K562 (cell line): ENCODE data around the gene COL5A1. TPM values are rescaled to one million over a fixed set of nuclear protein-coding genes. Genes with fewer than 3 reads are reported as not detected.

Source experiments
- ATAC-seq: fragments of 200-7000 bp; cut with Tn5 transposase; 3 replicates; pipeline ENCODE4 v1.9.1; 2020; ENCODE audit warnings: moderate library complexity
- BruUV-seq: library from RNA; stranded (reverse); fragments of 400-500 nt; replicated peaks from 2 replicates; lab custom pipeline; 2021; lab: Mats Ljungman, UMichigan
- CTCF ChIA-PET: fragments of 300-600 bp; formaldehyde crosslinking; extraction: SDS; loops from one replicate; lab custom pipeline; 2021; ENCODE audit warnings: low intra/inter-chr PET ratio; lab: Yijun Ruan, JAX
- POLR2A ChIA-PET: fragments of 300-600, 350-650 bp; sonication (Branson Sonifier 250); formaldehyde crosslinking; extraction: SDS; loops from one replicate; lab custom pipeline; 2021; ENCODE audit warnings: antibody characterized with exemption, inconsistent platforms; lab: Yijun Ruan, JAX
- DNase-seq, 4 experiments: peaks; one replicate each; pipeline versions ENCODE4 v3.0.0 to v3.0.0-alpha.2; 2011 to 2018; ENCODE audit warnings: low spot score in 3 of 4, mixed read lengths in 3 of 4; ENCODE audit errors: extremely low read depth in 1 of 4
- FAIRE-seq: peaks from 2 replicates; lab custom pipeline; 2011; peaks lifted over from hg19 to GRCh38; lab: Jason Lieb, UNC
- H2AFZ ChIP-seq: 2 replicates; pipeline ENCODE4 v1.6.0; 2011; ENCODE audit warnings: low read depth, low read length, control low read depth, inconsistent platforms
- H3K27ac ChIP-seq: fragments of 200-600 bp; 3 replicates; pipeline ENCODE4 v1.8.0; 2011; ENCODE audit warnings: low read depth, mild to moderate bottlenecking, control low read depth, inconsistent platforms, low read length, moderate library complexity, mixed read lengths; ENCODE audit errors: extremely low read depth
- H3K27me3 ChIP-seq, 2 experiments: fragments of 300-600 bp in 1 of 2; 2 replicates in 1 of 2; 3 replicates in 1 of 2; pipeline versions ENCODE4 v1.6.0 to v1.8.0; 2011; ENCODE audit warnings: inconsistent platforms in 2 of 2, low read length in 2 of 2, mild to moderate bottlenecking in 1 of 2, mixed read lengths in 1 of 2, moderate library complexity in 1 of 2; ENCODE audit not compliant: control insufficient read depth in 2 of 2, insufficient read depth in 2 of 2
- H3K36me3 ChIP-seq: fragments of 300-600 bp; 3 replicates; pipeline ENCODE4 v1.8.0; 2011; ENCODE audit warnings: mild to moderate bottlenecking, low read length, inconsistent platforms; ENCODE audit not compliant: control insufficient read depth, insufficient read depth
- H3K4me1 ChIP-seq, 2 experiments: fragments of 200-600 bp in 1 of 2; replicated peaks in 1 of 2; 2 replicates in 1 of 2; 3 replicates in 1 of 2; pipeline versions ENCODE4 v1.5.1 to v1.8.0; 2011; ENCODE audit warnings: inconsistent platforms in 2 of 2, low read length in 2 of 2, mild to moderate bottlenecking in 1 of 2, mixed read lengths in 1 of 2, moderate library complexity in 1 of 2; ENCODE audit not compliant: control insufficient read depth in 2 of 2, insufficient read depth in 2 of 2
- H3K4me2 ChIP-seq: 2 replicates; pipeline ENCODE4 v1.6.1; 2011; ENCODE audit warnings: low read length, control low read depth, inconsistent platforms, mixed read lengths; ENCODE audit not compliant: insufficient read depth
- H3K4me3 ChIP-seq: fragments of 200-600 bp; sonication (generic), shearing (Covaris generic); 2 replicates; pipeline ENCODE4 v1.5.1; 2016; ENCODE audit warnings: control low read depth, inconsistent platforms
- H3K79me2 ChIP-seq: fragments of 200-600 bp; 3 replicates; pipeline ENCODE4 v1.8.0; 2011; ENCODE audit warnings: low read length, inconsistent platforms; ENCODE audit not compliant: control insufficient read depth, insufficient read depth
- H3K9ac ChIP-seq, 2 experiments: 2 replicates each; pipeline versions ENCODE4 v1.6.0 to v1.6.1; 2011; ENCODE audit warnings: low read depth in 2 of 2, low read length in 2 of 2, control low read depth in 1 of 2, inconsistent platforms in 1 of 2, mild to moderate bottlenecking in 1 of 2, mixed read lengths in 1 of 2; ENCODE audit not compliant: insufficient read depth in 1 of 2
- H3K9me1 ChIP-seq: one replicate; pipeline ENCODE4 v1.6.0; 2011; ENCODE audit warnings: inconsistent platforms, mild to moderate bottlenecking, low read length, moderate library complexity; ENCODE audit not compliant: control insufficient read depth, insufficient read depth
- H3K9me3 ChIP-seq: replicated peaks from 2 replicates; pipeline ENCODE4 v1.5.1; 2011; ENCODE audit warnings: low read depth, low read length, inconsistent platforms; ENCODE audit not compliant: control insufficient read depth, insufficient read depth
- H4K20me1 ChIP-seq: replicated peaks from 2 replicates; pipeline ENCODE4 v1.6.1; 2011; ENCODE audit warnings: low read length, inconsistent platforms, mixed read lengths; ENCODE audit not compliant: control insufficient read depth, insufficient read depth
- CBFB ChIP-seq: sonication (generic); formaldehyde crosslinking; IDR thresholded peaks from 2 replicates; pipeline ENCODE4 v1.4.0; 2020; ENCODE audit warnings: mild to moderate bottlenecking, missing genetic modification reagents
- CHCHD3 ChIP-seq: fragments of 250-450 bp; sonication (Bioruptor Pico); IDR thresholded peaks from 2 replicates; pipeline ENCODE4 v2.1.2; 2022; ENCODE audit warnings: mild to moderate bottlenecking
- DIDO1 ChIP-seq: fragments of 450-650 bp; IDR thresholded peaks from 2 replicates; pipeline ENCODE4 v1.6.1; 2016; ENCODE audit warnings: low read depth, missing biosample characterization, missing genetic modification characterization
- E2F5 ChIP-seq: sonication (generic); formaldehyde crosslinking; IDR thresholded peaks from 2 replicates; pipeline ENCODE4 v1.8.0; 2022; ENCODE audit warnings: mild to moderate bottlenecking, missing genetic modification reagents
- LARP7 ChIP-seq: fragments of 450-650 bp; IDR thresholded peaks from 2 replicates; pipeline ENCODE4 v1.6.1; 2016
- ZBED1 ChIP-seq: IDR thresholded peaks from 2 replicates; pipeline ENCODE4 v1.6.1; 2014
- WGBS: fragments of 100-300 bp; shearing (Covaris generic); methylation state at CpG from one replicate; pipeline ENCODE4 v1.1.6; 2016; ENCODE audit warnings: low coverage, mixed read lengths; ENCODE audit not compliant: insufficient coverage; ENCODE audit errors: missing lambda C conversion rate; 5-methylcytosine and 5-hydroxymethylcytosine counted together
- in situ Hi-C: fragments of 300-500 bp; cut with MboI; formaldehyde crosslinking; loops from 4 replicates; pipeline ENCODE4 v1.15.0; 2018; ENCODE audit warnings: inconsistent platforms, mixed read lengths
- intact Hi-C: fragments of 100-400 bp; cut with micrococcal nuclease; formaldehyde crosslinking; loops from 2 replicates; pipeline ENCODE4 v1.14.2; 2022
- polyA plus RNA-seq, 8 experiments: library from polyadenylated mRNA; depleted of rRNA in 4 of 8; stranded (reverse) in 5 of 8; unstranded in 3 of 8; fragments of >200 nt; fragmentation: Nextera tagmentation in 2 of 8; fragmentation: Illumina TruSeq in 1 of 8; extraction: Ambion mirVana in 2 of 8; extraction: Trizol in 1 of 8; gene quantifications; 2 replicates each; pipeline versions ENCODE4 v1.2.1 to v1.2.3, GENCODE V29; 2011 to 2014; ENCODE audit warnings: inconsistent platforms in 1 of 8, missing spikeins in 1 of 8
- total RNA-seq, 7 experiments: library from RNA; depleted of rRNA in 6 of 7; stranded (reverse); fragments of >200 nt in 6 of 7; fragmentation: Illumina TruSeq in 2 of 7; extraction: Trizol in 2 of 7; gene quantifications; 2 replicates each; pipeline versions ENCODE4 v1.2.1 to v1.2.3, GENCODE V29; 2011 to 2021; ENCODE audit warnings: low replicate concordance in 1 of 7

COL5A1 gene
- total and polyA plus RNA-seq, 9 of the 15 experiments (the other 6 are each of a cell fraction or from before 2014, with no cell fraction given): under 0.01 to 0.13 (median 0.04) TPM; not detected in 6

- Histone ChIP-seq H3K4me1 (no peaks in the 10 kb centered on the region), H3K27ac (no peak overlapping the region), H2AFZ (no peak overlapping the region), H3K4me2 (no peak overlapping the region), H3K27me3 (peaks cover 0 to 9% of the 10 kb centered on the region in 2 experiments; a peak in 2 of 5 replicates), H4K20me1 (no peaks in the 10 kb centered on the region), H3K79me2 (no peaks in the 10 kb centered on the region), H3K9ac (no peak overlapping the region), H3K4me3 (no peak overlapping the region), H3K9me1 (no peaks in the 10 kb centered on the region), H3K36me3 (no peaks in the 10 kb centered on the region), H3K9me3 (no peaks in the 10 kb centered on the region)
- intact Hi-C loops (no loop called here), in situ Hi-C loops (no loop called here)
- FAIRE-seq (no peak), DNase-seq (no peak), ATAC-seq (no peak)
- BruUV-seq: no TSS peak
- ChIA-PET POLR2A (no interaction called here), CTCF (no interaction called here)
- no peak for TF ChIP-seq ZBED1
- no peak for TF ChIP-seq DIDO1
- no peak for TF ChIP-seq CHCHD3 (CRISPR knock-in tag)
- TF ChIP-seq LARP7: no peak
- no peak for TF ChIP-seq CBFB (CRISPR knock-in tag)
- no peak for TF ChIP-seq E2F5 (CRISPR knock-in tag)
- 1% methylated on average over 12 of the region's 12 CpGs for WGBS
These were observed 209.4 kb downstream of the COL5A1 start for GRCh38 chr9:134851020-134851419.
